WTC11 (cell line): ENCODE data around the gene SNX25. TPM values are rescaled to one million over a fixed set of nuclear protein-coding genes. Genes with fewer than 3 reads are reported as not detected.
A peak's percentile ranks its signal among the peaks of the same experiment; 100 is the strongest.

Source experiments
- ATAC-seq: fragments of 200-7000 bp; cut with Tn5 transposase; 2 replicates; pipeline ENCODE4 v1.10.0; 2021; ENCODE audit warnings: mild to moderate bottlenecking, moderate library complexity
- CTCF ChIA-PET: fragments of 300-600 bp; sonication (Branson Sonifier 250); formaldehyde crosslinking; loops from one replicate; lab custom pipeline; 2021; ENCODE audit warnings: antibody characterized with exemption; lab: Charles Lee
- POLR2A ChIA-PET: fragments of 350-600 bp; sonication (Branson Sonifier 250); formaldehyde crosslinking; loops from one replicate; lab custom pipeline; 2021; ENCODE audit warnings: antibody characterized with exemption; lab: Charles Lee
- DNase-seq: peaks from one replicate; pipeline ENCODE4 v3.0.0; 2021; ENCODE audit warnings: low spot score
- H3K27ac Mint-ChIP-seq: 2 replicates; pipeline ENCODE4 v1.8.0; 2021; ENCODE audit warnings: mixed read lengths
- H3K27me3 Mint-ChIP-seq: 2 replicates; pipeline ENCODE4 v1.8.0; 2021; ENCODE audit warnings: low read depth, mild to moderate bottlenecking, moderate library complexity, mixed read lengths
- H3K36me3 Mint-ChIP-seq: 2 replicates; pipeline ENCODE4 v1.8.0; 2021; ENCODE audit warnings: mixed read lengths
- H3K4me1 Mint-ChIP-seq: 2 replicates; pipeline ENCODE4 v1.8.0; 2022; ENCODE audit warnings: mixed read lengths
- H3K4me3 Mint-ChIP-seq: 2 replicates; pipeline ENCODE4 v1.8.0; 2021; ENCODE audit warnings: mild to moderate bottlenecking, moderate library complexity, mixed read lengths
- H3K9me3 Mint-ChIP-seq: 2 replicates; pipeline ENCODE4 v1.8.0; 2021; ENCODE audit warnings: mixed read lengths
- ATF1 ChIP-seq: sonication (generic); formaldehyde crosslinking; IDR thresholded peaks from 2 replicates; pipeline ENCODE4 v1.8.1; 2023; ENCODE audit warnings: mild to moderate bottlenecking, moderate library complexity, missing genetic modification reagents
- ESRRA ChIP-seq: sonication (generic); formaldehyde crosslinking; IDR thresholded peaks from 2 replicates; pipeline ENCODE4 v1.8.1; 2022; ENCODE audit warnings: mild to moderate bottlenecking, missing genetic modification reagents, borderline replicate concordance
- FOXJ3 ChIP-seq: sonication (generic); formaldehyde crosslinking; IDR thresholded peaks from 2 replicates; pipeline ENCODE4 v1.9.0; 2021; ENCODE audit warnings: missing genetic modification reagents, mild to moderate bottlenecking, borderline replicate concordance
- FOXK1 ChIP-seq: sonication (generic); formaldehyde crosslinking; IDR thresholded peaks from 2 replicates; pipeline ENCODE4 v1.8.0; 2022; ENCODE audit warnings: mild to moderate bottlenecking, moderate library complexity, missing genetic modification reagents
- GABPB1 ChIP-seq: sonication (generic); formaldehyde crosslinking; IDR thresholded peaks from 2 replicates; pipeline ENCODE4 v1.8.1; 2023; ENCODE audit warnings: mild to moderate bottlenecking, missing genetic modification reagents
- GTF2I ChIP-seq: fragments of 250-450 bp; sonication (Bioruptor Pico); conservative IDR thresholded peaks from 2 replicates; pipeline ENCODE4 v1.4.0; 2021; ENCODE audit warnings: mild to moderate bottlenecking
- JAZF1 ChIP-seq: fragments of 250-450 bp; sonication (Bioruptor Pico); IDR thresholded peaks from 2 replicates; pipeline ENCODE4 v1.9.0; 2021; ENCODE audit warnings: moderate library complexity, mild to moderate bottlenecking, inconsistent platforms
- NFYB ChIP-seq: sonication (generic); formaldehyde crosslinking; conservative IDR thresholded peaks from 2 replicates; pipeline ENCODE4 v1.8.0; 2022; ENCODE audit warnings: low read depth, missing genetic modification reagents
- OVOL2 ChIP-seq: fragments of 250-450 bp; sonication (Bioruptor Pico); IDR thresholded peaks from 2 replicates; pipeline ENCODE4 v1.9.0; 2021; ENCODE audit warnings: mild to moderate bottlenecking, borderline replicate concordance
- PREB ChIP-seq: sonication (generic); formaldehyde crosslinking; IDR thresholded peaks from 2 replicates; pipeline ENCODE4 v1.8.1; 2022; ENCODE audit warnings: mild to moderate bottlenecking, missing genetic modification reagents, moderate library complexity, borderline replicate concordance
- SMAD3 ChIP-seq: sonication (generic); formaldehyde crosslinking; IDR thresholded peaks from 2 replicates; pipeline ENCODE4 v1.8.0; 2022; ENCODE audit warnings: missing genetic modification reagents, mild to moderate bottlenecking, borderline replicate concordance
- STAT6 ChIP-seq: sonication (generic); formaldehyde crosslinking; conservative IDR thresholded peaks from 2 replicates; pipeline ENCODE4 v1.8.1; 2023; ENCODE audit warnings: mild to moderate bottlenecking, low read depth, missing genetic modification reagents, moderate library complexity
- TCF7 ChIP-seq: sonication (generic); formaldehyde crosslinking; IDR thresholded peaks from 2 replicates; pipeline ENCODE4 v1.8.0; 2022; ENCODE audit warnings: mild to moderate bottlenecking, low read depth, missing genetic modification reagents, moderate library complexity
- ZNF396 ChIP-seq: fragments of 250-450 bp; sonication (Bioruptor Pico); IDR thresholded peaks from 2 replicates; pipeline ENCODE4 v1.8.0; 2021; ENCODE audit warnings: mild to moderate bottlenecking, moderate library complexity, borderline replicate concordance
- ZNF416 ChIP-seq: fragments of 250-450 bp; sonication (Bioruptor Pico); IDR thresholded peaks from 2 replicates; pipeline ENCODE4 v1.9.0; 2021; ENCODE audit warnings: mild to moderate bottlenecking, inconsistent platforms
- ZNF671 ChIP-seq: fragments of 250-450 bp; sonication (Bioruptor Pico); IDR thresholded peaks from 2 replicates; pipeline ENCODE4 v1.8.0; 2021; ENCODE audit warnings: mild to moderate bottlenecking
- total RNA-seq: library from RNA; stranded (reverse); gene quantifications from 3 replicates; pipeline ENCODE4 v1.2.3, GENCODE V29; 2021
- TF ChIP-seq, protein P1 (sequence below): sonication (generic); formaldehyde crosslinking; IDR thresholded peaks from 2 replicates; pipeline ENCODE4 v1.8.0; 2022; ENCODE audit warnings: mild to moderate bottlenecking, missing genetic modification reagents
- TF ChIP-seq, protein P2 (sequence below): fragments of 250-450 bp; sonication (Bioruptor Pico); IDR thresholded peaks from 2 replicates; pipeline ENCODE4 v1.9.0; 2021; ENCODE audit warnings: moderate library complexity, mild to moderate bottlenecking, inconsistent platforms, borderline replicate concordance
- TF ChIP-seq, protein P3 (sequence below): sonication (generic); formaldehyde crosslinking; IDR thresholded peaks from 2 replicates; pipeline ENCODE4 v1.8.0; 2022; ENCODE audit warnings: mild to moderate bottlenecking, missing genetic modification reagents

The SNX25 gene
- total RNA-seq, 1 experiment from 2014 or later, result 16.9 TPM

GRCh38 chr4:185213877-185214276 lies 4.5 kb downstream of the SNX25 start:
- Mint-ChIP-seq H3K4me1 (peaks cover 59% of the 10 kb centered on the region), H3K36me3 (no peaks in the 10 kb centered on the region)
- TF ChIP-seq ESRRA (CRISPR knock-in tag) (no peak), ZNF671 (CRISPR knock-in tag) (no peak), STAT6 (no peak), FOXJ3 (CRISPR knock-in tag) (no peak), GTF2I (no peak)
- TF ChIP-seq, protein P1, sequence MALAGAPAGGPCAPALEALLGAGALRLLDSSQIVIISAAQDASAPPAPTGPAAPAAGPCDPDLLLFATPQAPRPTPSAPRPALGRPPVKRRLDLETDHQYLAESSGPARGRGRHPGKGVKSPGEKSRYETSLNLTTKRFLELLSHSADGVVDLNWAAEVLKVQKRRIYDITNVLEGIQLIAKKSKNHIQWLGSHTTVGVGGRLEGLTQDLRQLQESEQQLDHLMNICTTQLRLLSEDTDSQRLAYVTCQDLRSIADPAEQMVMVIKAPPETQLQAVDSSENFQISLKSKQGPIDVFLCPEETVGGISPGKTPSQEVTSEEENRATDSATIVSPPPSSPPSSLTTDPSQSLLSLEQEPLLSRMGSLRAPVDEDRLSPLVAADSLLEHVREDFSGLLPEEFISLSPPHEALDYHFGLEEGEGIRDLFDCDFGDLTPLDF, result no peak
- TF ChIP-seq, all 79 proteins: peak for 0
- ChIA-PET CTCF (no interaction called here), POLR2A (no interaction called here)
- Mint-ChIP-seq H3K27me3 (peaks cover 16% of the 10 kb centered on the region), H3K9me3 (no peaks in the 10 kb centered on the region), H3K27ac (no peak overlapping the region), H3K4me3 (no peak overlapping the region)
- no peak for DNase-seq
- ATAC-seq, result no peak

GRCh38 chr4:185215261-185215660 lies 5.9 kb downstream of the SNX25 start:
- POLR2A ChIA-PET, result no interaction called here
- Mint-ChIP-seq H3K4me1 (peaks cover 65% of the 10 kb centered on the region), H3K36me3 (no peaks in the 10 kb centered on the region), H3K27me3 (peaks cover 14% of the 10 kb centered on the region), H3K27ac (0 out of 2 replicates have a peak overlapping the region, but pooled peaks have one; percentile 13), H3K4me3 (no peak overlapping the region), H3K9me3 (no peaks in the 10 kb centered on the region)
- TF ChIP-seq SMAD3, result no peak
- no peak for TF ChIP-seq TCF7
- TF ChIP-seq PREB (CRISPR knock-in tag), result no peak
- no peak for TF ChIP-seq ZNF671 (CRISPR knock-in tag)
- TF ChIP-seq ZNF416 (CRISPR knock-in tag), result no peak
- TF ChIP-seq, protein P2, sequence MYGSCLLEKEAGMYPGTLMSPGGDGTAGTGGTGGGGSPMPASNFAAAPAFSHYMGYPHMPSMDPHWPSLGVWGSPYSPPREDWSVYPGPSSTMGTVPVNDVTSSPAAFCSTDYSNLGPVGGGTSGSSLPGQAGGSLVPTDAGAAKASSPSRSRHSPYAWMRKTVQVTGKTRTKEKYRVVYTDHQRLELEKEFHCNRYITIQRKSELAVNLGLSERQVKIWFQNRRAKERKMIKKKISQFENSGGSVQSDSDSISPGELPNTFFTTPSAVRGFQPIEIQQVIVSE (CRISPR knock-in tag), result no peak
- TF ChIP-seq, protein P1, result no peak
- TF ChIP-seq OVOL2, result no peak
- TF ChIP-seq NFYB, result no peak
- TF ChIP-seq STAT6, result no peak
- TF ChIP-seq, protein P3, sequence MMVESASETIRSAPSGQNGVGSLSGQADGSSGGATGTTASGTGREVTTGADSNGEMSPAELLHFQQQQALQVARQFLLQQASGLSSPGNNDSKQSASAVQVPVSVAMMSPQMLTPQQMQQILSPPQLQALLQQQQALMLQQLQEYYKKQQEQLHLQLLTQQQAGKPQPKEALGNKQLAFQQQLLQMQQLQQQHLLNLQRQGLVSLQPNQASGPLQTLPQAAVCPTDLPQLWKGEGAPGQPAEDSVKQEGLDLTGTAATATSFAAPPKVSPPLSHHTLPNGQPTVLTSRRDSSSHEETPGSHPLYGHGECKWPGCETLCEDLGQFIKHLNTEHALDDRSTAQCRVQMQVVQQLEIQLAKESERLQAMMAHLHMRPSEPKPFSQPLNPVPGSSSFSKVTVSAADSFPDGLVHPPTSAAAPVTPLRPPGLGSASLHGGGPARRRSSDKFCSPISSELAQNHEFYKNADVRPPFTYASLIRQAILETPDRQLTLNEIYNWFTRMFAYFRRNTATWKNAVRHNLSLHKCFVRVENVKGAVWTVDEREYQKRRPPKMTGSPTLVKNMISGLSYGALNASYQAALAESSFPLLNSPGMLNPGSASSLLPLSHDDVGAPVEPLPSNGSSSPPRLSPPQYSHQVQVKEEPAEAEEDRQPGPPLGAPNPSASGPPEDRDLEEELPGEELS (CRISPR knock-in tag), result no peak
- no peak for TF ChIP-seq JAZF1 (CRISPR knock-in tag)
- TF ChIP-seq GABPB1 (CRISPR knock-in tag), result no peak
- TF ChIP-seq FOXK1 (CRISPR knock-in tag), result no peak
- no peak for TF ChIP-seq ZNF396
- no peak for TF ChIP-seq ATF1 (CRISPR knock-in tag)
- ATAC-seq, result no peak
- CTCF ChIA-PET, result interaction anchor here (1.0 kb wide), 1 partner anchor 31 kb away, joined by 3 read pairs; no protein-coding TSS in a partner anchor
- DNase-seq, result no peak
